Loucy (cell line): ENCODE data around the gene DOLPP1.
"Not testable (repeated sequence)": the region's sequence is repeated elsewhere in the genome, so short reads cannot be mapped to it uniquely, and the experiment has no call there.

ENCODE experiments used
- H2AFZ ChIP-seq: fragments of 200-600 bp; sonication (generic); 2 replicates; pipeline ENCODE4 v1.6.0; 2016; ENCODE audit warnings: antibody characterized with exemption, mild to moderate bottlenecking, low read length, moderate library complexity
- H3F3A ChIP-seq: fragments of 200-600 bp; 2 replicates; pipeline ENCODE4 v1.6.0; 2016; ENCODE audit warnings: antibody characterized with exemption, low read depth, mild to moderate bottlenecking
- H3K27me3 ChIP-seq: fragments of 200-600 bp; sonication (generic); 2 replicates; pipeline ENCODE4 v1.6.1; 2014; ENCODE audit warnings: low read length, mild to moderate bottlenecking; ENCODE audit not compliant: insufficient read depth, poor library complexity, severe bottlenecking
- H3K36me3 ChIP-seq: fragments of 200-600 bp; sonication (generic); 2 replicates; pipeline ENCODE4 v1.6.1; 2016; ENCODE audit warnings: low read length; ENCODE audit not compliant: insufficient read depth
- H3K4me1 ChIP-seq: fragments of 200-600 bp; sonication (generic); 2 replicates; pipeline ENCODE4 v1.5.1; 2014; ENCODE audit warnings: low read length, mild to moderate bottlenecking; ENCODE audit not compliant: insufficient read depth, poor library complexity, severe bottlenecking
- H3K4me2 ChIP-seq: fragments of 200-600 bp; sonication (generic); 2 replicates; pipeline ENCODE4 v1.6.0; 2014; ENCODE audit warnings: antibody characterized with exemption, low read length, low read depth, mild to moderate bottlenecking; ENCODE audit not compliant: poor library complexity, severe bottlenecking
- H3K4me3 ChIP-seq: fragments of 200-600 bp; sonication (generic); 2 replicates; pipeline ENCODE4 v1.5.1; 2014; ENCODE audit warnings: low read length, mild to moderate bottlenecking, mixed read lengths; ENCODE audit not compliant: poor library complexity, severe bottlenecking
- H3K79me2 ChIP-seq: fragments of 200-600 bp; sonication (generic); 2 replicates; pipeline ENCODE4 v1.6.1; 2014; ENCODE audit warnings: low read length; ENCODE audit not compliant: insufficient read depth
- H3K9ac ChIP-seq: fragments of 200-600 bp; sonication (generic); 2 replicates; pipeline ENCODE4 v1.6.0; 2014; ENCODE audit warnings: mild to moderate bottlenecking, low read depth, low read length, moderate library complexity; ENCODE audit not compliant: poor library complexity, severe bottlenecking
- H3K9me2 ChIP-seq: fragments of 200-600 bp; sonication (generic); replicated peaks from 2 replicates; pipeline ENCODE4 v1.6.1; 2016; ENCODE audit warnings: low read depth, low read length, mixed read lengths
- H3K9me3 ChIP-seq: fragments of 200-600 bp; sonication (generic); 2 replicates; pipeline ENCODE4 v1.6.1; 2014; ENCODE audit warnings: mild to moderate bottlenecking, antibody characterized with exemption, low read length, low read depth; ENCODE audit not compliant: insufficient read depth
- H4K20me1 ChIP-seq: fragments of 200-600 bp; sonication (generic); 2 replicates; pipeline ENCODE4 v1.6.0; 2014; ENCODE audit warnings: antibody characterized with exemption, low read length, mild to moderate bottlenecking; ENCODE audit not compliant: insufficient read depth, poor library complexity, severe bottlenecking
- EZH2phosphoT487 ChIP-seq: fragments of 200-600 bp; IDR thresholded peaks from 2 replicates; pipeline ENCODE4 v1.6.1; 2018; ENCODE audit warnings: antibody characterized with exemption, mild to moderate bottlenecking, moderate library complexity, borderline replicate concordance
- TF ChIP-seq, protein P1 (sequence below): fragments of 200-600 bp; sonication (generic); conservative IDR thresholded peaks from 2 replicates; pipeline ENCODE4 v1.5.1; 2014; ENCODE audit warnings: mild to moderate bottlenecking, antibody characterized with exemption, low read length

The DOLPP1 gene

DNA sequence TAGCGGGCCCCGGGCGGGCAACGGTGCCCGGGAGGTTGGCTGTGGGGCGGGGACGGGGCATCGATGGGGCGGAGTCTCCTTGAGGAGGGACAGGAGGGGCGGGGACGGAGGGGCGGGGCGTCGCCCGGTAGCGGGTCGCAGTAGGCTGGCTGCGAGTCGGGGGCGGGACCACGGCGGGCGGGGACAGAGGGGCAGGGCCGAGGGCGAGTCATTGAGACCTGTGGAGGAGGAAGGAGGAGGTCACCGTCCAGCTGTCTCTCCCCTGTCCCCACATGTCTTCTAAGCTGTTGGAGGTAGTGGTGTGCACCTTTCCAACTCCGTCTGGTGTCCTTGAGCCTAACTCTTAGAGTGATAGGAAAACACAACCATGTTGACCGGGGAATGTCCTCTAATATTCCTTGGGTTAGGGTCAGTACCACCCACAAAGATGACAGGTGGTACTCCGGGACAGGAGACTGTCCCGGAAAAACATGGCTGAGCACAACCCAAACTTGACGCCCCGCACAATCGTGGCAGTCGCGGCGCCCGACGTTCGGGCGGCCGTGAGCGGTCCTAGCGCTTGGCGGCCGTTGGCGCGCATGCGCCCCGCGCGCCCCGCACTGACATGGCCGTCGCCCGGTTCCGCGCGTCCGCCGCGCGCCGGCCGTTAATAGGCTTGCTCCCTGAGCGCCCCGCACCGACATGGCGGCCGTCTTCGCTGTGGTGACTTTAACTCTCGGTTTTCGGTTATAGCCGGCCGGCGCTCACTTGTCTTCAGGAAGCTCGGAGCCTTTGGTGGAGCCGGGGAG lies 30.0 kb downstream of the DOLPP1 start, which contains the start of the genes CRAT and PTPA:
Gene CRAT (minus strand): TSS at position 54 of the 788 bp plus-strand sequence. CDS start 284 bp downstream, outside the sequence.
Gene PTPA (plus strand): TSS at position 676 of the 788 bp plus-strand sequence. CDS start 186 bp downstream, outside the sequence.
- H3K27me3 ChIP-seq: no peaks in the 10 kb centered on the region
- peaks cover 5% of the 10 kb centered on the region for H4K20me1 ChIP-seq
- no peak for TF ChIP-seq EZH2phosphoT487
- TF ChIP-seq, protein P1, sequence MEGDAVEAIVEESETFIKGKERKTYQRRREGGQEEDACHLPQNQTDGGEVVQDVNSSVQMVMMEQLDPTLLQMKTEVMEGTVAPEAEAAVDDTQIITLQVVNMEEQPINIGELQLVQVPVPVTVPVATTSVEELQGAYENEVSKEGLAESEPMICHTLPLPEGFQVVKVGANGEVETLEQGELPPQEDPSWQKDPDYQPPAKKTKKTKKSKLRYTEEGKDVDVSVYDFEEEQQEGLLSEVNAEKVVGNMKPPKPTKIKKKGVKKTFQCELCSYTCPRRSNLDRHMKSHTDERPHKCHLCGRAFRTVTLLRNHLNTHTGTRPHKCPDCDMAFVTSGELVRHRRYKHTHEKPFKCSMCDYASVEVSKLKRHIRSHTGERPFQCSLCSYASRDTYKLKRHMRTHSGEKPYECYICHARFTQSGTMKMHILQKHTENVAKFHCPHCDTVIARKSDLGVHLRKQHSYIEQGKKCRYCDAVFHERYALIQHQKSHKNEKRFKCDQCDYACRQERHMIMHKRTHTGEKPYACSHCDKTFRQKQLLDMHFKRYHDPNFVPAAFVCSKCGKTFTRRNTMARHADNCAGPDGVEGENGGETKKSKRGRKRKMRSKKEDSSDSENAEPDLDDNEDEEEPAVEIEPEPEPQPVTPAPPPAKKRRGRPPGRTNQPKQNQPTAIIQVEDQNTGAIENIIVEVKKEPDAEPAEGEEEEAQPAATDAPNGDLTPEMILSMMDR: no peak
- no peaks in the 10 kb centered on the region for H3K36me3 ChIP-seq
- no peaks in the 10 kb centered on the region for H3K9me3 ChIP-seq
- H3K79me2 ChIP-seq: peaks cover 45% of the 10 kb centered on the region
- H3K4me1 ChIP-seq: peaks cover 10% of the 10 kb centered on the region
- no peaks in the 10 kb centered on the region for H3K9me2 ChIP-seq
- H3K9ac ChIP-seq: peak within 1 kb of the TSS; percentile 92
- no peaks in the 10 kb centered on the region for H3F3A ChIP-seq
- H3K4me3 ChIP-seq: peak within 1 kb of the TSS; percentile 91
- H3K4me2 ChIP-seq: peak within 1 kb of the TSS; percentile 85
- H2AFZ ChIP-seq: peak within 1 kb of the TSS; percentile 89

DNA sequence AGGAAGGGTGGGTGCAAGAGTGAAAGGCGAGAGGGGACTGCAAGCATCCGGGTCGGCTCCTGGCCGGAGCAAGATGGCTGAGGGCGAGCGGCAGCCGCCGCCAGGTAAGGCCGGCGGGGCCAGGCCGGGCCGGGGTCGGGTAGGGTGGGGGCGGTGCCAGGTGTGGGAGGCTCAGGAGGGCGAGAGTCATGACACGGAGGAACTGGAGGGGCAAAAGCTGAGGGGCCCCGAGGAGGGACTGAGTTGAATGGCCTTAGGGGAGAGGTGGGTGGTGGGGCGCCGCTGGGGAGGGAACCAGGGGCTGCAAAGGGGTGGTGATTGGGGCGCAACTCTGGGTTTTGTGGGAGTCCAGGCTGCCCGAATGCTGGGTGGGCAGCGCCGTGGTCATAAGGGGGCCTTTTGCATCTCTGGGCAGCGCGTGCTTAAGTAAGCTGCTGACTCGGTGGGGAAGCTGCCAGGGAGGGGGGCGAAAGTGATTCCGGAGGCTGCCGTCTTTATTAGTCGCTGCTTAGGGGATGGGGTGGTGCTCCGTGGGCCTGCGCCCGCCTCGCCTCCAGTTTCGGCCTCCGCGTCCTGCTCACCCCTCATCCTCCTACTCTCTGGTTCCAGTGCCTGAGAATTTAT lies 30.7 kb downstream of the DOLPP1 start:
- peaks cover 5% of the 10 kb centered on the region for H4K20me1 ChIP-seq
- H3K9me3 ChIP-seq: no peaks in the 10 kb centered on the region
- H3K79me2 ChIP-seq: peaks cover 48% of the 10 kb centered on the region
- H3K9me2 ChIP-seq: no peaks in the 10 kb centered on the region
- no peaks in the 10 kb centered on the region for H3K36me3 ChIP-seq
- H3F3A ChIP-seq: no peaks in the 10 kb centered on the region
- H3K27me3 ChIP-seq: no peaks in the 10 kb centered on the region
- peak overlapping the region; percentile 89 for H2AFZ ChIP-seq
- H3K4me3 ChIP-seq: peak overlapping the region; percentile 91
- TF ChIP-seq, protein P1: no peak
- TF ChIP-seq EZH2phosphoT487: no peak
- H3K9ac ChIP-seq: peak overlapping the region; percentile 92
- H3K4me2 ChIP-seq: peak overlapping the region; percentile 85
- H3K4me1 ChIP-seq: peaks cover 10% of the 10 kb centered on the region

DNA sequence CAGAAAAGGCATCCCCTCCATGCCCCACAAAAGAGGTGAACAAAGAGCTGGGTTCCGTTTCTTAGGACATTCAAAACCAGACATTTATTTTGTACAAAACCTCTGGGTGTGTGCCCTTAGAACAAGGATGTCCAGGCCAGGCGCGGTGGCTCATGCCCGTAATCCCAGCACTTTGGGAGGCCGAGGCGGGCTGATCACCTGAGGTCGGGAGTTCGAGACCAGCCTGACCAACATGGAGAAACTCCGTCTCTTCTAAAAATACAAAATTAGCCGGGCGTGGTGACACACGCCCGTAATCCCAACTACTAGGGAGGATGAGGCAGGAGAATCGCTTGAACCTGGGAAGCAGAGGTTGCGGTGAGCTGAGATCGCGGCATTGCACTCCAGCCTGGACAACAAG lies 31.6 kb downstream of the DOLPP1 start:
- H3K36me3 ChIP-seq, H4K20me1 ChIP-seq, H3K9me3 ChIP-seq, H3K9me2 ChIP-seq, H3F3A ChIP-seq, H3K27me3 ChIP-seq, H2AFZ ChIP-seq, H3K4me1 ChIP-seq: not testable (repeated sequence)
- peaks cover 55% of the 10 kb centered on the region for H3K79me2 ChIP-seq
- peak overlapping the region; percentile 92 for H3K9ac ChIP-seq
- H3K4me2 ChIP-seq: peak overlapping the region; percentile 85
- peak overlapping the region; percentile 91 for H3K4me3 ChIP-seq
